Heart left ventricle (tissue), 16 donors: ENCODE measurements around the gene FOXN4. TPM values are rescaled to one million over a fixed set of nuclear protein-coding genes. Genes with fewer than 3 reads are reported as not detected.

Experiments
- ATAC-seq, 4 donors: fragments of 200-7000 bp; cut with Tn5 transposase; one replicate each; pipeline ENCODE4 v1.9.1; 2020 to 2022; ENCODE audit warnings: moderate library complexity in 4 of 4, mild to moderate bottlenecking in 3 of 4, moderate number of reproducible peaks in 1 of 4
- DNase-seq, 5 donors: peaks; one replicate each; pipeline ENCODE4 v3.0.0-alpha.2; 2020
- H3K27ac ChIP-seq, 12 donors: fragments of 200-600 bp; sonication (generic) in 4 of 12; one replicate each; pipeline versions ENCODE4 v1.5.0 to v1.8.0; 2016 to 2022; ENCODE audit warnings: mild to moderate bottlenecking in 2 of 12
- H3K27me3 ChIP-seq, 9 donors: fragments of 200-600 bp; sonication (generic) in 2 of 9; one replicate each; pipeline versions ENCODE4 v1.5.1 to v1.8.0; 2016 to 2022; ENCODE audit warnings: mild to moderate bottlenecking in 3 of 9
- H3K36me3 ChIP-seq, 9 donors: fragments of 200-600 bp; sonication (generic) in 2 of 9; one replicate each; pipeline versions ENCODE4 v1.5.0 to v1.8.0; 2018 to 2022; ENCODE audit warnings: mild to moderate bottlenecking in 2 of 9
- H3K4me1 ChIP-seq, 12 donors: fragments of 200-600 bp; sonication (generic) in 4 of 12; one replicate each; pipeline versions ENCODE4 v1.5.0 to v1.8.0; 2016 to 2022; ENCODE audit warnings: mild to moderate bottlenecking in 3 of 12
- H3K4me3 ChIP-seq, 12 donors: fragments of 200-600 bp; sonication (generic) in 4 of 12; one replicate each; pipeline versions ENCODE4 v1.5.0 to v1.8.0; 2017 to 2022; ENCODE audit warnings: mild to moderate bottlenecking in 9 of 12, moderate library complexity in 4 of 12
- H3K9me3 ChIP-seq, 12 donors: fragments of 200-600 bp; sonication (generic) in 4 of 12; one replicate each; pipeline versions ENCODE4 v1.5.0 to v1.8.0; 2016 to 2022; ENCODE audit warnings: mild to moderate bottlenecking in 1 of 12
- CTCF ChIP-seq, 12 donors: fragments of 200-600 bp; sonication (generic) in 4 of 12; IDR thresholded peaks; one replicate each; pipeline versions ENCODE4 v1.5.0 to v1.8.0; 2018 to 2022; ENCODE audit warnings: antibody characterized with exemption in 12 of 12, mild to moderate bottlenecking in 5 of 12
- POLR2A ChIP-seq, 2 donors: fragments of 450-650 bp; IDR thresholded peaks; one replicate each; pipeline ENCODE4 v1.6.1; 2017; ENCODE audit warnings: antibody characterized with exemption in 2 of 2, mild to moderate bottlenecking in 2 of 2, moderate library complexity in 2 of 2
- WGBS, 4 donors: extraction: QIAGEN DNeasy Blood & Tissue Kit in 2 of 4; methylation state at CpG; one replicate each; pipeline versions ENCODE4 v1.1.5 to v1.1.7; 2013 to 2018; 5-methylcytosine and 5-hydroxymethylcytosine counted together
- intact Hi-C, 10 donors: fragments of 100-400 bp; cut with DNase I; formaldehyde crosslinking; loops; one replicate each; pipeline versions ENCODE4 v1.11.1 to v1.14.2; 2022
- polyA plus RNA-seq, 2 donors: library from polyadenylated mRNA; stranded (reverse); fragments of 200-250 nt; gene quantifications; one replicate each; pipeline ENCODE4 v1.2.3, GENCODE V29; 2013
- total RNA-seq, 9 donors: library from RNA; depleted of rRNA in 2 of 9; stranded (reverse); fragments of >200 nt in 2 of 9; fragmentation: NEBNext Ultra II Directional in 3 of 9; extraction: Animal tissue kit (Norgen Biotek cat#: 25700) in 3 of 9; gene quantifications; one replicate each; pipeline versions ENCODE4 v1.1.0 to v1.2.4, GENCODE V29; 2016 to 2023
- donor health status: ischemic (EF 13 %, LVEDD 7.1; RV severe dilation, severe dysfunction).
- donor health status: healthy with polysubstance abuse.
- donor health status: DM: no; HTN: yes; CAD: no.
- donor health status: DM: no; HTN: no; CAD: no.
- donor health status: ischemic (EF 25% LVEDD 6.9; RV normal size, moderate dysfunction).
- donor health status: ischemic (EF 25% LVEDD 5.7; RV mildly dilated, moderate dysfunction).
- donor health status: healthy.
- donor health status: DM: yes; HTN: yes; CAD: no.
- donor health status: ischemic (EF 35%, LVEDD 5.7; RV mildly dilated, moderate dysfunction).
- donor health status: nonischemic (EF 11% LVEDD 7.7; RV severe dilation, severe dysfunction).
- donor health status: DM: yes; HTN: yes; CAD: no.
- donor health status: PGD.
- donor health status: ischemic (EF 29% LVEDD 5.4; RV normal size, mild dysfunction).
- donor health status: nonischemic (EF 23%, LVEDD 6.1; RV moderate dilation, normal function).

FOXN4 gene
- total and polyA plus RNA-seq, 11 donors: not detected

- WGBS, 4 donors: 88 to 95% (median 91%) methylated on average over 18 of the region's 18 CpGs
- Histone ChIP-seq H3K27me3 (peaks cover 0 to 12% (median 0%) of the 10 kb centered on the region in 9 donors), H3K27ac (no peak overlapping the region), H3K36me3 (no peaks in the 10 kb centered on the region), H3K4me1 (peaks cover 0 to 14% (median 5%) of the 10 kb centered on the region in 12 donors), H3K4me3 (no peak overlapping the region), H3K9me3 (no peaks in the 10 kb centered on the region)
- TF ChIP-seq CTCF (IDR thresholded peaks at IDR 0.05) (no peak), POLR2A (IDR thresholded peaks at IDR 0.05) (no peak)
- DNase-seq: no peak
- no peak for ATAC-seq
- intact Hi-C loops: no loop called here
These were observed 19.0 kb downstream of the FOXN4 start for GRCh38 chr12:109290061-109290460.

- no peaks in the 10 kb centered on the region for H3K9me3 ChIP-seq
- intact Hi-C loops: no loop called here
- no peak overlapping the region for H3K4me3 ChIP-seq
- H3K27me3 ChIP-seq: peaks cover 0 to 12% (median 0%) of the 10 kb centered on the region in 9 donors
- no peak overlapping the region for H3K27ac ChIP-seq
- ATAC-seq: no peak
- H3K36me3 ChIP-seq: no peaks in the 10 kb centered on the region
- WGBS, 4 donors: 84 to 92% (median 90%) methylated on average over 6 of the region's 6 CpGs
- no peak for DNase-seq
- peaks cover 0 to 14% (median 5%) of the 10 kb centered on the region in 12 donors for H3K4me1 ChIP-seq
- no peak for TF ChIP-seq POLR2A (IDR thresholded peaks at IDR 0.05)
These were observed 19.5 kb downstream of the FOXN4 start for GRCh38 chr12:109289551-109289950.

GRCh38 chr12:109289004-109289403, 20.1 kb downstream of the FOXN4 start:
- Histone ChIP-seq H3K9me3 (no peaks in the 10 kb centered on the region), H3K27me3 (peaks cover 0 to 12% (median 0%) of the 10 kb centered on the region in 9 donors), H3K4me1 (peaks cover 0 to 14% (median 5%) of the 10 kb centered on the region in 12 donors), H3K27ac (no peak overlapping the region), H3K36me3 (no peaks in the 10 kb centered on the region), H3K4me3 (no peak overlapping the region)
- intact Hi-C loops: no loop called here
- WGBS, 4 donors: 73 to 84% (median 82%) methylated on average over 4 of the region's 4 CpGs
- DNase-seq (no peak), ATAC-seq (no peak)
- TF ChIP-seq CTCF (IDR thresholded peaks at IDR 0.05): no peak
- no peak for TF ChIP-seq POLR2A (IDR thresholded peaks at IDR 0.05)

- no peaks in the 10 kb centered on the region for H3K9me3 ChIP-seq
- ATAC-seq (no peak), DNase-seq (no peak)
- H3K27ac ChIP-seq: no peak overlapping the region
- peaks cover 0 to 12% (median 0%) of the 10 kb centered on the region in 9 donors for H3K27me3 ChIP-seq
- TF ChIP-seq CTCF (IDR thresholded peaks at IDR 0.05) (no peak), POLR2A (IDR thresholded peaks at IDR 0.05) (no peak)
- H3K4me1 ChIP-seq: peaks cover 0 to 14% (median 5%) of the 10 kb centered on the region in 12 donors
- WGBS, 4 donors: 79 to 91% (median 84%) methylated on average over 1 of the region's 1 CpG
- H3K36me3 ChIP-seq: no peaks in the 10 kb centered on the region
- H3K4me3 ChIP-seq: no peak overlapping the region
- intact Hi-C loops: no loop called here
These were observed 20.5 kb downstream of the FOXN4 start for GRCh38 chr12:109288571-109288970.
